GM19023 (cell line): ENCODE data around the gene LIMK2.
"Not testable (repeated sequence)": the region's sequence is repeated elsewhere in the genome, so short reads cannot be mapped to it uniquely, and the experiment has no call there.

Source experiments
- ATAC-seq: cut with Tn5 transposase; IDR thresholded peaks from one replicate; pipeline ENCODE4 v1.9.1; 2021; ENCODE audit warnings: mild to moderate bottlenecking, moderate library complexity; ENCODE audit not compliant: unreplicated experiment

LIMK2 gene

DNA sequence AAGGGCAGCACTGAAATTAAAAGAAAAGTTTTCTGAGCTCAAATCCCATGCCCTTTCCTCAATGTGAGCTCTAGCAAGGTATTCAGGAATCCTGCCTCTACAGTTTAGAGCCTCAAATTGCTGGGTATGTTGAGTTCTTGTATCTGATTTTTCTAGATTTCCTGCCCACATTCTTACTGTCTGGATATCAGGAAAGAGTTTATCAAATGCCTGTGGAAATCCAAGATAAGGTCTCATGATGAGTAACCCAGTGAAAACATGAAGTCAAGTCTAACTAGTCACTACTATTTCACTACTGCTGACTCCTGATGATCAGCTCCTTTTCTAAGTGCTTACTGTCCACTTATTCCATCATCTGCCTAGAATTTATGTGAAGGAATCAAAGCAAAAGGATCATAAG lies 29.8 kb downstream of the LIMK2 start:
- no peak for ATAC-seq

DNA sequence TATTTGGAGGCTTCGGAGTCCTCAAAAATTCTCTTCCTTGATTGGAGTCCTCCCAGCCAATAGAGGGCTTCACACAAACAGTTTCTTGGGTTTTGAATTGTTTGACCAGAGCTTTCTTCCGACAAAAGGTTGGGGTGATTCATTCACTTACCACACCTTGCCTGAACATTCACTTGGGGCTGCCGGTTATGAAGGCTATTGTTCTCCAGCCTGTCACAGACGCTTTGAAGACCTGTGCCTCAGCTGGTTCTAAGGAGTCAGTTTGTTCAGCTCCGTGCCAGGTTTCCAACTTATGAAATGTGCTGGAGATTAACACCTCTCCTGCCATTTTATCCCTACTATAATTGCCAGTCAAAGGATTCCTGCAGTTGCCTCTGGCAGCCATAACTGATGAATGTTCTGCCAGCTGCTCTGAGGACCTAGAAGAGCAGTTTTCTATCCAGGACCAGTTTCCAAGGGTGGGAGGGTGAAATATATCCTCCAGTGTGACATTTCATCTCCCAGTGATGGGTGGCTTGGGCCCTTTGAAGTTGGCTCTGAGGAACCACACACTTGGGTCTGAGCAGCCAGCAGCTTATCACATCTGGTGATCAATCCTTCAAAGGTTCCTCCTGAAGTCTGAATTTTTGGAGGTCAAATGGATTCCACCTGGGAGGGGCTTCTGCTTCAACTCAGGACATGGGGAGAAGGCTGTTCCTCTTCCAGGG lies 31.4 kb downstream of the LIMK2 start:
- ATAC-seq, result no peak

DNA sequence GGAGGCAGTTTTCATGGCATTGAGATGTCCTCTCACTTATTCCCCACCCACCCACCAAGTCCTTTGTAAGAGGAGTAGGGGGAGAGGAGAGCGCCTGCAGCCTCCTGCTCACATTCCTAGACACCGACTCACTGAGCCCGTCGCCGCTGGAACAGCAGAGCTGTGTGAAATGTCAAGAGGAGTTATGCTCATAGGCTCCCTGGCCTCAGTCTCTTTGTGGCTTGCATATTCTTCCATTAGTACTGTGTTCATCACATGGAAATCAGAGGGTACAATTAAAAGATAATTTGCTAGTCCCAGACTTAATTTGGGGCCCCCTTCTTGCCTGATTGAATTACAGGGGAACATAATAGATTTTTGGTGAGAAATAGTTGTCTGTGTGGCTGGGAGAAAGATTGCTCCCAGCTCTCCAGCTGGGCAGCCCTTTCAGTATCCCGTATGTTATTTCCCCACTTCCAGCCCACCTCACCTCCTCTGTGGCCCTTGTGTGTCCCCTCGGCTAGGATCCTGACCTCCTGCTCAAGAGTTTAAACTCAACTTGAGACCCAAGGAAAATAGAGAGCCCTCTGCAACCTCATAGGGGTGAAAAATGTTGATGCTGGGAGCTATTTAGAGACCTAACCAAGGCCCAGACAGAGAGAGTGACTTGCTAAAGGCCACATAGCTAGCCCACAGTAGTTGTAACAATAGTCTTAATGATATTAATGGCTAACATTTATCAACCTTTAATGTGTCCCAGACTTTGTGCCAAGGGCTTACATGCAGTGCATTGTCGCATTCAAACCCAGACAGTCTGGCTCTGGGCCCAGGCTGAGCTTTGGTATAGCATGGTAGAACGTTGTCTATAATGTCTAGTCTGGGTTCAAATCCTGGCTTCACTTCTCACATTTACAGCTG lies 32.2 kb downstream of the LIMK2 start:
- no peak for ATAC-seq

DNA sequence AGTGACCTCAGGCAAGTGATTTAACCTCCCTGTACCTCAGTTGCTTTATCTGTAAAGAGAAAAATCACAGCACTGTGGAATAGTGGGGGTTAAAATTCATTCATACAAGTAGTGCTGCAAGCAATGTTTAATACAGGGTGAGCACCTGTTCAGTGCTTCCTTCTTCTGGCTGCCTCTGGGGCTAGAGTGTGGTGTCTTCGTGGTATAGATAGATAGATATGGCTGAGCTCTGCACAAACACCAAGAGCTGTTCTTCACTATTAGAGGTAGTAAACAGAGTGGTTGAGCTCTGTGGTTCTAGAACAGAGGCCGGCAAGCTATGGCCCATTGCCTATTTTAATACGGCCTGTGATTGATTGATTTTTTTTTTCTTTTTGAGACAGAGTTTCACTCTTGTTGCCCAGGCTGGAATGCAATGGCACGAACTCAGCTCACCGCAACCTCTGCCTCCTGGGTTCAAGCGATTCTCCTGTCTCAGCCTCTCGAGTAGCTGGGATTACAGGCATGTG lies 32.9 kb downstream of the LIMK2 start:
- no peak for ATAC-seq

DNA sequence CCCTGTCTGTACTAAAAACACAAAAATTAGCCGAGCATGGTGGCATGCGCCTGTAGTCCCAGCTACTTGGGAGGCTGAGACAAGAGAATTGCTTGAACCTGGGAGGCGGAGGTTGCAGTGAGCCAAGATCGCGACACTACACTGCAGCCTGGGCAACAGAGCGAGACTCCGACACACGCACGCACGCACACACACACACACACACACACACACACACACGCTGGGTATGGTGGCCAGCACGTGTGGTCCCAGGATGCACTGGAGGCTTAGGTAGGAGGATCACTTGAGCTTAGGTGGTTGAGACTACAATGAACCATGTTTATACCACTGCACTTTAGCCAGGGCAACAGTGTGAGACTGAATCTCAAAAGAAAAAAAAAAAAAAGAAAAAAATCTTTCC lies 33.9 kb downstream of the LIMK2 start:
- ATAC-seq, result not testable (repeated sequence)

DNA sequence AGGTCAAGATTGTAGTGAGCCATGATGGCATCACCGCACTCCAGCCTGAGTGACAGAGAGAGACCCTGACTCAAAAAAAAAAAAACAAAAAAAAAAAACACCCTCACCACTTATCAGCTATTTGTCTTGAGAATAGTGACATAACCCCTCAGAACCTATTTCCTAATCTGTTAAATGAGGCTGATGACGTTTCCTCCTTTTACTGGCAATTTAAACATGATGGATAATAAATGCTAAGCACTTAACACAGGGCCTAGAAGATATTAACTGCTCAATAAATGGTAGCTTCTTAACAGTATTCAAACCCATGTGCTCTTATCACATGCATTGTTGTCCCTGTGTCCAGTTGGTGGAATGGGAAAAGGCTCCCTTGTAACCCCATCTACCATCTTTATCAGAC lies 34.6 kb downstream of the LIMK2 start:
- ATAC-seq, result no peak

DNA sequence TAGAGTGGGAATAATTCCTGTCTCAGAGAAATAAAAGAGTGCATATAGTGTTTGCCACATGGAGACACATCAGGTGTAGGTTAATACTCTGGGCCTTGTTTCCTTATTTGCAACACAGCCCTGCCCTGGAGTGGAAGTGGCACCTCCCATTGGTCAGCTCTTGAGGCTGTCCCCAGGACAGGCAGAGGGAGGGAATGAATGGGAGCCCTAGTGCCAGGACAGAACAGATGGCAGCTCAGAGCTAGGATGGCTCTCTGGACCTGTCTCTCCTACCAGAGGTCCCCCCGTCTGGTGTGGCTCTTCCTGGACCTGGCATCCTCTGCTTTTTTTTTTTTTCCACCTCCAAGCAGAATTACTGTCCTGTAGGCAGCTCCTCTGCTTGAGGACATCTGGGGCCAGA lies 35.6 kb downstream of the LIMK2 start:
- no peak for ATAC-seq

DNA sequence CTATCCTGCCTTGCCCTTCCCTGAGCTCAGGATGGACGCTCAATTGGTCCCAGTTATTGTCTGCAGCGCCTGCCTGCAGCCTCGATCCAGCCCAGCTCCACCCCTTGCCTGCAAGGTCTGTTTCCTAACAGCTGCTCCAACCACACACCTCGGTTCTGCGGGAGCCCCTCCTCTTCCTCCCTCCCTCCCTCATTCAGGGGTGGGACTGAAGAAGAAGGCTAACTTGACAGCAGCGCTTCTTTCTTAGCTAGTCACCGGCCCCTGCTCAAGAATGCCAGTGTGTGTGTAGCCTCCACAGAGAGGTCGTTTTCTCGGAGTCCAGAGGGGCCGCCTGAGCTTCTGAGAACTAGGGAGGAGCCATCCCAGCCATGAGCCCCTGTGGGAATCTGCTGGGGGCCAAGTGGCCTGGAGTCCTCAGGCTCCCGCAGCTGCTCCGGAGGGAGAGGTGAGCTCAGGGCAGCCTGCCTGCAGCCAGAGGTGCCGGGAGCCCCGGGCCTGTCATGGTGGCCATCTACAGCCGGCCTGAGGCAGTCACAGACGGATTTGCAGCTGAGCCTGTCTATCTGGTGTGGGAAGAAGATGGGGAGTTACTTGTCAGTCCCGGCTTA lies 36.1 kb downstream of the LIMK2 start:
- ATAC-seq, result no peak

DNA sequence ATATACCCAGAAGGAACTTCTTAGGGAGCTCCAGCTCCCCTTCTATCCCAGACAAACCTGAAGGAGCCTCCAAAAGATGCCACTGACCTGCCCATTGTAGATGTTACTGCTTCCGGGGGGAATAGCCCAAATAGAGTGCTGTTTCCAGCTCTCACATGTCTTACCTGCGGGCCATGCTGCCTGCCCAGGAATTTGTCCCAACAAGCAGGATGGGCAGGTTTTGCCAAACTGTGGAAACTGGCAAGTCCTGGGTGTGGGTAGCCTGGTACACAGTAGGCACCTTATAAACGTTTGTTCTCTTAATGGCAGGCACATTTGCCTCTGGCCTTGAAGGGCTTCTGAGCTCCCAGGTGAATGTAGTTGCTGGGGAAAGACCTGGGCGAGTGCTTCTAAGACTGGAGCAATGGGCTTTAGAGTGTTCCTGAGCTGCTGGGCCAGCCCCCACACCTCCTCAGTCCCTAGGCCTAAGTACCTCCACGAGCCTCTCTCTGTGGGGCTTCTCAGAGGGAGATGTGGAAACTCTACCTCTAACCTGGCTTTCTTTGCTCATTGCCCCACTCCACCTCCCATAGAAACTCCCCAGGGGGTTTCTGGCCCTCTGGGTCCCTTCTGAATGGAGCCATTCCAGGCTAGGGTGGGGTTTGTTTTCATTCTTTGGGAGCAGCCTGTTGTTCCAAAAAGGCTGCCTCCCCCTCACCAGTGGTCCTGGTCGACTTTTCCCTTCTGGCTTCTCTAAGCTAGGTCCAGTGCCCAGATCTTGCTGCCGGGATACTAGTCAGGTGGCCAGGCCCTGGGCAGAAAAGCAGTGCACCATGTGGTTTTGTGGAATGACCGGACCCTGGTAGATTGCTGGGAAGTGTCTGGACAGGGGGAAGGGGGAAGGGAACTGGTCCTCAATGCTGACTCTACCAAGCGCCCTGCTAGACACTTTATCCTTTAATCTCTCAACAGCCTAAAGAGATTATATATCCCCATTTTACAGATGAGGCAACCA lies 37.2 kb downstream of the LIMK2 start:
- ATAC-seq, result no peak

DNA sequence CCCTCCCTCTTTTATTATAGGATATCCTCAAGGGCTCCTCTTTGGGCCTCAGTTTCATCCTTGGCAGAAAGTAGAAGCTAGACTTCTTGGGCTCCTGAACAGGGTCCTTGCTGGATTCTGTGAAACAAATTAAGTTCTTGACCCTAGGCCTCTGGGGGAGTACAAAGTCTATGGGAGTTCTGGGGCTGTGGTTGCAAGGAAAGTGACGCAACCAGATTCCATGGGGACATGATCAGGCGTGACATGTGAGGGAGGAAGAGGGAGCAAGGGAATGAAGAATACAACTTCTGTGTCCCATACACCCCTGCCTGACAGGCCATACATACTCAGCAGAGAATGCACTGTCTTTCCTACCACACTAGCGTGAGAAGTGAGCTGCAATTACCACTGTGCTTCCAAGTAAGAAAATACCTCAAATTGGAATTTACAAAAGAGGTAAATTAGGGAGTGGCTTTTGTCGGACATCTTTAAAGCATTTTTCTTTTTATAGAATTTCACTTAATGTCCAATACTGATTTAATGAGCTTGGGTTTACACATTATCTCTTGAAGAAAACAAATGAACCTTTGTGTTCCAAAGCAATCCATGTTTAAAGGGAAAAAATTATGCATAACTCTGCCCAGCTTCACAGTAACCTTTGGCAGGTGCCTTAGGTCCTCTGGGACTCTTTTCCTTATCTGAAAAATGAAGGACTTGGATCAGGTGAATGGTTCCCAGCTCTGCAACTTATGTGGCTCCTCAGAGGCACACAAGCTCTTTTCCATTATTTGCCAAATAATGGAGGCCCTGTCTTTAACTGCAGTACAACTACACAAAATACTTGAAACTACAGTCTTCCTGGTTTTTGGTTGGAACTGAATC lies 38.9 kb downstream of the LIMK2 start:
- ATAC-seq, result no peak

DNA sequence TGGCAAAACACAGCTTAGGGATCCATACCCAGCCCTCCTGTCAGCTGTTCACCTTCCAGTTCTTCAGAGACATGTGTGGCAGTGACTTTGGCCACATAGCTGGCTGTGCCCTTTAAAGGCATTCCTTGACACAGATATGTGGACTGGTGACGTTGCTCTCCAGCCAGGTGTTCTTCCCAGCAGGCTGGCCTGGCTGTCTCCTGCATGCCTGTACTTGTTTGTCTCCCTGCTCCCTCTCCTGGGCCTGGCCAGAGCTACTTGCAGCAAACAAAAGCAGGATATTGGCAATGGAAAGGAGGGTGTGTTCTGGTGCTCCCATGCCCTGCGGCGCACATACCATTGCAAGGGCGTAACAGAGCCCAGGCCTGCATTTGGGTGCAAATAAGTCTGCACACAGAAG lies 41.9 kb downstream of the LIMK2 start:
- no peak for ATAC-seq

DNA sequence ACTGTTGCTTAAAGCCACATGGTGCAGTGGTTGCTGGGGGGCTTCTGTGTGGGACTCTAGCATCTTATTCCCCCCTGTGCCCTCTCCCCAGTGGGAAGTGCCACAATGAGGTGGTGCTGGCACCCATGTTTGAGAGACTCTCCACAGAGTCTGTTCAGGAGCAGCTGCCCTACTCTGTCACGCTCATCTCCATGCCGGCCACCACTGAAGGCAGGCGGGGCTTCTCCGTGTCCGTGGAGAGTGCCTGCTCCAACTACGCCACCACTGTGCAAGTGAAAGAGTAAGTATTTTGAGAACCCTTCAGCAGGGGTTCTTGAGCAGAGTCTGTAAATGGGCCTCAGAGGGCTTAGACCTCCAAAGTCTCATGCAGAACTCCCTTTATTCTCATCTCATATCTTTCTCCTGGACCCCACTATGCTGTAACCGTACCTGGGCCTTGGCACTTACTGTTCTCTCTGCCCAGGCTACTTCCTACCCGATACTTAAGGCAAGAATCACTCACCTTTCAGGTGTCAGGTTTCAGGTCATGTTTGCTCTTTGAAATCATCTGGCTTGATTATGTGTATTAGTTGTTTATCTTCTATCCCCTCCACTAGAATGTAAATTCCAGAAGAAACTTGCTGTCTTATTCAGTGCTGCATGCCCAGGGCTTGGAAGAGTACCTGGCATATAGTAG lies 47.8 kb downstream of the LIMK2 start:
- no peak for ATAC-seq

DNA sequence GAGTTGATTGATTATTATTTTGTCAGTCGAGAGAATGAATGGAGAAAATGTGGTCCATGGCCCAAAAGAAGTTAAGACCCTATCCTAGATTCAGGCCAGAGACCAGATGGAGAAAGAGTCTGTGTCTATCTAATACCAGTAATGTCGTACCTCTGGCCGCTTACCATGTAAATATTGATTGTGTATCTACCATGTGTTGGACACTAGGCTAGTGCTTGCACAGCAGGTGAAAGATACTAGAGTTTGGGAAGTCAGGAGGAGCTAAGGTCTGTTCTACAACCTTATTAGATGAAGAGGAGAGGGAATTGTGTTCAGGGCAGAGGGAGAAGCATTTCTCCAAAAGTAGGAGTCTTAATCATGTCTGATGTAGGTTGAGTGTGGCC lies 48.4 kb downstream of the LIMK2 start:
- no peak for ATAC-seq

DNA sequence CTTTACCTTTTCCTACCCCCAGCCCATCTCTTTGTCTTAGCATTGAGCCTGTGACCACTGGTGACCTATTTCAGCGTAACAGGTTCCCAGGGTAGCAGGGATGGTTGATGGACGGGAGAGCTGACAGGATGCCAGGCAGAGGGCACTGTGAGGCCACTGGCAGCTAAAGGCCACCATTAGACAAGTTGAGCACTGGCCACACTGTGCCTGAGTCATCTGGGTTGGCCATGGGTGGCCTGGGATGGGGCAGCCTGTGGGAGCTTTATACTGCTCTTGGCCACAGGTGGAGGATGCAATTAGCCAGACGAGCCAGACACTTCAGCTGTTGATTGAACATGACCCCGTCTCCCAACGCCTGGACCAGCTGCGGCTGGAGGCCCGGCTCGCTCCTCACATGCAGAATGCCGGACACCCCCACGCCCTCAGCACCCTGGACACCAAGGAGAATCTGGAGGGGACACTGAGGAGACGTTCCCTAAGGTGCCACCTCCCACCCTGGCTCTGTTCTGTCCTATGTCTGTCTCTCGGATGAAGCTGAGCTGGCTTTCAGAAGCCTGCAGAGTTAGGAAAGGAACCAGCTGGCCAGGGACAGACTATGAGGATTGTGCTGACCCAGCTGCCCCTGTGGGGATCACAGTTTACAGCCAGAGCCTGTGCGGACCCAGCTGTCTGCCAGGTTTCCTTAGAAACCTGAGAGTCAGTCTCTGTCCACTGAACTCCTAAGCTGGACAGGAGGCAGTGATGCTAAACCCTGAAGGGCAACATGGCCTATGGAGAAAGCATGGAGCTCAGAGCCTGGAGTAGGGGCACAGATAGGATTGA lies 50.4 kb downstream of the LIMK2 start:
- no peak for ATAC-seq

DNA sequence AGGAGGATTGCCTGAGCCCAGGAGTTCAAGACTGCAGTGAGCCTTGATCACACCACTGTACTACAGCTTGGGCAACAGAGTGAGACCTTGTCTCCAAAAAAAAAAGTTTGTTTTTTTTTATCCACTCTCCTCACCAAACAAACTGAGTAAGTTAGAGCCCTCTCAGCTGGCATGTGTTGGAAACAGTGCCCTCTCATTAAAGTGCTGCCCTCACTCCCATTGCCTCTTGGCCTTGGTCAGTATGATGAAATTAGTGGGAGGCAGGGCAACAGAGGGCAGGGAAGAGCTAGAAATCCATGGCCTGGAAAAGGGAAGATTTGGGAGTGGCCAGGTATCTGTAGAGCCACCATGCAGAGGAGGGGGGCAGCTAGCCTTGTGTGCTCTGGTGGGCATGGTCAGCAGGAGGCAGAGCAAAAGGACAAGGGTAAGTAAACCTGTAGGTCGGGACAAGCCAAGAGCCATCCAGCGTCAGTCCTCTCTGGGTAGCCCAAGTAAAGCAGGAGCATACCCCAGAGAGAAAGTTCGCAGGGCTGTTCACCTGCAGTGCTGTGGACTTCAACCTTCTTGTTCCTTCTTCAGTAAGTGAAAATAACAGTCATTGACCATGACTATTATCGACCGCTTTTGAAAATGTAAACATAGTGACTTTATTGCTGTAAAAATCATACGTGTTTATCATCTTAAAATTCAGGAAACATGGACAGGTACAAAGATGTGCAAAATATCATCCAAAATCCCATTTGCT lies 52.0 kb downstream of the LIMK2 start:
- ATAC-seq, result no peak

DNA sequence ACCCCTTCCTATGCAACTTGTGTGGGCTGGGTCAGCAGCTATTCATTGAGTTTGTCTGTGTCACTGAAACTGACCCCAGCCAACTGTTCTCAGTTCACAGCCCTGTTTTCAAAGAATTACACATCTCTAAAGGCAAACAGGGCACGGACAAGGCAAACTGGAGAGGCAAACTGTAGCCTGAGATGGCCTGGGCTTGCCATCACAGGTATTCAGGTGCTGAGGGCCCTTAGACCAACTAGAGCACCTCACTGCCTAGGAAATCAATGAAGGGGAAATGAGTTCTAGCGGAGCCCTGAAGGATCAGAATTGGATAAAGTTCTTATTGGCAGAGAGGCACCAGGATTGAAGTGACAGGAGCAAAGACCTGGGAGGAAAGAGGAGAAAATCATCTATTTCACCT lies 56.2 kb downstream of the LIMK2 start:
- no peak for ATAC-seq

DNA sequence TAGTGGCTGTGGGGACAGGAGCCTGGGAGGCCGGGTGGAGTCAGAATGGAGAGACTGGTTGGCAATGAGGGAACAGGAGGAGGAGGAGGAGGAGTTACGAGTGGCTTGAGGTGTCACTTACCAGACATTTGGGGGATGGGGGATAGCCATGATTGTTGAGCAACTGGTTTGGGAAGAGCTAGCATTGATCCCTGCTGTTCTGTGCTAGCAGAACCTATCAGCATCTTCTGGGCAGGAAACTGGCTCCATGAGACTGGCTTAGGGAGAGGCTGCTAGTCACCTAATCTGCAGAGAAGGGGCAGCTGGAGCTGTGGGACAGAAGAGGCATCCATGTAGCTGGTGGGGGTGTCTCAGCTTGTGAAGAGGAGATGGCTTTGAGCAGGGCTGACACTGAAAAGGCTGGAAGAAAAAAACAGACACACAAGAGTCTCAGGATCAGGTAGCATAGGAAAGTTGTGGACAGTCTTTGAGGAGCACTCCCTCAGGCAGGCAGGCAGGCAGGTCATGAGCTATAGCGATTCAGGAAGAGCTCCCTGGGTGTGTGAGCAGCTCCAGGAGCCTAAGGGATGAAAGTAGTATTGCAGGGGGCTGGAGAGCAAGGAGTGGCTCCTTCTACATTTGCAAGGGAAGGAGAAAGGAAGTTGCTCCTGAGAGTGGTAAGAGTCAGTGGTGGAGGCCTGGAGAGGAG lies 57.9 kb downstream of the LIMK2 start:
- ATAC-seq, result no peak
